Lower lobe of right lung (tissue), 2 donors: Measurements from ENCODE around the gene ZNF222. TPM values are rescaled to one million over a fixed set of nuclear protein-coding genes. Genes with fewer than 3 reads are reported as not detected.

ENCODE experiments used
- ATAC-seq, 2 donors: fragments of 200-7000 bp; cut with Tn5 transposase; one replicate each; pipeline ENCODE4 v1.9.1; 2020 to 2022; ENCODE audit warnings: mild to moderate bottlenecking in 2 of 2, moderate library complexity in 2 of 2
- DNase-seq: peaks from one replicate; pipeline ENCODE4 v3.0.0-alpha.2; 2020
- H3K27ac ChIP-seq: fragments of 200-600 bp; one replicate; pipeline ENCODE4 v1.8.0; 2022
- H3K27me3 ChIP-seq: fragments of 200-600 bp; one replicate; pipeline ENCODE4 v1.8.0; 2022; ENCODE audit warnings: low read depth
- H3K36me3 ChIP-seq: fragments of 200-600 bp; one replicate; pipeline ENCODE4 v1.8.0; 2022; ENCODE audit warnings: mild to moderate bottlenecking
- H3K4me1 ChIP-seq: fragments of 200-600 bp; one replicate; pipeline ENCODE4 v1.8.0; 2022
- H3K4me3 ChIP-seq: fragments of 200-600 bp; one replicate; pipeline ENCODE4 v1.8.0; 2022; ENCODE audit warnings: mild to moderate bottlenecking
- H3K9me3 ChIP-seq: fragments of 200-600 bp; one replicate; pipeline ENCODE4 v1.8.0; 2022
- CTCF ChIP-seq: fragments of 200-600 bp; IDR thresholded peaks from one replicate; pipeline ENCODE4 v1.8.0; 2022; ENCODE audit warnings: antibody characterized with exemption, mild to moderate bottlenecking
- intact Hi-C: fragments of 100-400 bp; cut with DNase I; formaldehyde crosslinking; loops from one replicate; pipeline ENCODE4 v1.11.0; 2022
- total RNA-seq: library from RNA; stranded (reverse); fragmentation: NEBNext Ultra II Directional; extraction: Animal tissue kit (Norgen Biotek cat#: 25700); gene quantifications from one replicate; pipeline ENCODE4 v1.2.1, GENCODE V29; 2021
- donor health status: DM: no; HTN: yes; CAD: no; lungs with severe emphysema.

Gene ZNF222
- total RNA-seq, 1 donor from 2014 or later, result 3.1 TPM

GRCh38 chr19:44032001-44032610 is 6.9 kb downstream of the ZNF222 start:
- Histone ChIP-seq H3K4me1 (no peaks in the 10 kb centered on the region), H3K27ac (no peak overlapping the region), H3K27me3 (no peaks in the 10 kb centered on the region), H3K9me3 (peaks cover 87% of the 10 kb centered on the region), H3K4me3 (no peak overlapping the region), H3K36me3 (peaks cover 33% of the 10 kb centered on the region)
- intact Hi-C loops, result no loop called here
- DNase-seq (no peak), ATAC-seq (no peak)
- TF ChIP-seq CTCF, result no peak

- H3K27me3 ChIP-seq, result peaks cover 4% of the 10 kb centered on the region
- no peak overlapping the region for H3K4me3 ChIP-seq
- DNase-seq, result no peak
- no peak overlapping the region for H3K27ac ChIP-seq
- ATAC-seq, result no peak
- TF ChIP-seq CTCF, result no peak
- intact Hi-C loops, result no loop called here
- no peaks in the 10 kb centered on the region for H3K36me3 ChIP-seq
- H3K9me3 ChIP-seq, result peaks cover 19% of the 10 kb centered on the region
- no peaks in the 10 kb centered on the region for H3K4me1 ChIP-seq
Observed at GRCh38 chr19:44042147-44042546, 17.0 kb downstream of the ZNF222 start.

GRCh38 chr19:44050740-44051649 is 25.8 kb downstream of the ZNF222 start:
- Histone ChIP-seq H3K27me3 (peaks cover 3% of the 10 kb centered on the region), H3K27ac (peak overlapping the region; percentile 72), H3K4me1 (peaks cover 17% of the 10 kb centered on the region), H3K4me3 (peak overlapping the region; percentile 72), H3K9me3 (no peaks in the 10 kb centered on the region), H3K36me3 (no peaks in the 10 kb centered on the region)
- ATAC-seq, result peak; percentile 18 to 53
- TF ChIP-seq CTCF, result no peak
- DNase-seq, result no peak
- intact Hi-C loops, result no loop called here

- TF ChIP-seq CTCF, result no peak
- no peaks in the 10 kb centered on the region for H3K27me3 ChIP-seq
- ATAC-seq, result peak; percentile 100
- peak within 1 kb of the TSS; percentile 72 for H3K4me3 ChIP-seq
- peaks cover 17% of the 10 kb centered on the region for H3K4me1 ChIP-seq
- no peaks in the 10 kb centered on the region for H3K9me3 ChIP-seq
- DNase-seq, result peak; percentile 95
- H3K36me3 ChIP-seq, result no peaks in the 10 kb centered on the region
- intact Hi-C loops, result no loop called here
- H3K27ac ChIP-seq, result peak within 1 kb of the TSS; percentile 72
Observed at GRCh38 chr19:44051650-44052402, 26.6 kb downstream of the ZNF222 start, which contains the start of gene ZNF223. Gene ZNF223, plus strand, starts transcription at chr19:44052036. Its CDS starts 3,141 bp downstream, at chr19:44055177.

- H3K27me3 ChIP-seq, result no peaks in the 10 kb centered on the region
- DNase-seq (no peak), ATAC-seq (no peak)
- peaks cover 15% of the 10 kb centered on the region for H3K4me1 ChIP-seq
- no peaks in the 10 kb centered on the region for H3K9me3 ChIP-seq
- peaks cover 37% of the 10 kb centered on the region for H3K36me3 ChIP-seq
- no peak for TF ChIP-seq CTCF
- intact Hi-C loops, result no loop called here
- no peak overlapping the region for H3K27ac ChIP-seq
- no peak overlapping the region for H3K4me3 ChIP-seq
Observed at GRCh38 chr19:44055870-44056269, 30.7 kb downstream of the ZNF222 start.
